ENCODE results near the gene C19orf12.

C19orf12 gene

GRCh38 chr19:29668746-29669609 is 46.1 kb downstream of the C19orf12 start:
- peak in 2 of 42 donors; percentile 14 to 28 for DNase-seq
- intact Hi-C loops (cut with DNase I): loop anchor here (10.0 kb wide), 1 partner anchor 46 kb away; the partner anchor contains the start of gene C19orf12

GRCh38 chr19:29667901-29668341 is 47.1 kb downstream of the C19orf12 start:
- intact Hi-C loops (cut with DNase I): loop anchor here (10.0 kb wide), 1 partner anchor 47 kb away; the partner anchor contains the start of gene C19orf12
- DNase-seq: peak in 1 of 42 donors; percentile 15

GRCh38 chr19:29667387-29667783 is 47.7 kb downstream of the C19orf12 start:
- DNase-seq: peak in 1 of 42 donors; percentile 16
- intact Hi-C loops (cut with DNase I): loop anchor here (10.0 kb wide), 1 partner anchor 47 kb away; the partner anchor contains the start of gene C19orf12

- intact Hi-C loops (cut with DNase I): loop anchor here (10.0 kb wide), 1 partner anchor 48 kb away; the partner anchor contains the start of gene C19orf12
- DNase-seq: peak in 12 of 42 donors; percentile 22 to 75 (median 53)
Observed at GRCh38 chr19:29666578-29667386, 48.3 kb downstream of the C19orf12 start.

- intact Hi-C loops (cut with DNase I): loop anchor here (10.0 kb wide), 1 partner anchor 49 kb away; the partner anchor contains the start of gene C19orf12
- peak in 2 of 42 donors; percentile 21 to 28 for DNase-seq
Observed at GRCh38 chr19:29665826-29666577, 49.1 kb downstream of the C19orf12 start.

GRCh38 chr19:29665215-29665825 is 49.7 kb downstream of the C19orf12 start, which contains the start of gene PLEKHF1:
Gene PLEKHF1, plus strand, starts transcription at chr19:29665461. Its CDS starts 8,379 bp downstream, at chr19:29673840.
- peak; percentile 74 to 96 (median 92) for DNase-seq
- intact Hi-C loops (cut with DNase I): loop anchor here (10.0 kb wide), 1 partner anchor 49 kb away; the partner anchor contains the start of gene C19orf12

GRCh38 chr19:29664753-29665214 is 50.3 kb downstream of the C19orf12 start:
- intact Hi-C loops (cut with DNase I): loop anchor here (10.0 kb wide), 1 partner anchor 50 kb away; the partner anchor contains the start of gene C19orf12
- DNase-seq: no peak

GRCh38 chr19:29663861-29664752 is 51.0 kb downstream of the C19orf12 start:
- peak in 1 of 42 donors; percentile 17 for DNase-seq
- intact Hi-C loops (cut with DNase I): loop anchor here (10.0 kb wide), 1 partner anchor 51 kb away; the partner anchor contains the start of gene C19orf12

GRCh38 chr19:29662604-29663404 is 52.3 kb downstream of the C19orf12 start:
- intact Hi-C loops (cut with DNase I): loop anchor here (10.0 kb wide), 1 partner anchor 52 kb away; the partner anchor contains the start of gene C19orf12

GRCh38 chr19:29662278-29662603 is 52.8 kb downstream of the C19orf12 start:
- DNase-seq: no peak
- intact Hi-C loops (cut with DNase I): loop anchor here (10.0 kb wide), 1 partner anchor 53 kb away; the partner anchor contains the start of gene C19orf12

More at GRCh38 chr19:29662604-29663404, 52.3 kb downstream of the C19orf12 start:
- DNase-seq: peak in 3 of 42 donors; percentile 19 to 57 (median 56)

- intact Hi-C loops (cut with DNase I): loop anchor here (10.0 kb wide), 1 partner anchor 54 kb away; the partner anchor contains the start of gene C19orf12
- DNase-seq: no peak
Observed at GRCh38 chr19:29660835-29661234, 54.2 kb downstream of the C19orf12 start.

GRCh38 chr19:29658221-29658991 is 56.7 kb downstream of the C19orf12 start:
- intact Hi-C loops (cut with DNase I): no loop called here
- no peak for DNase-seq

GRCh38 chr19:29655648-29656335 is 59.3 kb downstream of the C19orf12 start:
- no peak for DNase-seq
- intact Hi-C loops (cut with DNase I): no loop called here

- intact Hi-C loops (cut with DNase I): no loop called here
- no peak for DNase-seq
Observed at GRCh38 chr19:29653398-29653797, 61.7 kb downstream of the C19orf12 start.
